Activated T-cell treated with anti-CD3 and anti-CD28 coated beads, Interleukin-2, amount 50 U/mL, for 48 hours (primary cell): ENCODE measurements around the gene WDR73.
A peak's percentile ranks its signal among the peaks of the same experiment; 100 is the strongest.

Experiments used
- DNase-seq, 2 experiments: peaks; one replicate each; pipeline ENCODE4 v3.0.0-alpha.2; 2020

The WDR73 gene

GRCh38 chr15:84609818-84610525 is 44.1 kb downstream of the WDR73 start:
- DNase-seq: no peak

- no peak for DNase-seq
Measured at GRCh38 chr15:84608707-84609284, 45.3 kb downstream of the WDR73 start.

- no peak for DNase-seq
Measured at GRCh38 chr15:84606653-84607120, 47.4 kb downstream of the WDR73 start.

- DNase-seq: no peak
Measured at GRCh38 chr15:84605554-84605882, 48.6 kb downstream of the WDR73 start.

- DNase-seq: peak; percentile 83 to 84
Measured at GRCh38 chr15:84604826-84605553, 49.1 kb downstream of the WDR73 start.

- no peak for DNase-seq
Measured at GRCh38 chr15:84603630-84604379, 50.3 kb downstream of the WDR73 start.

GRCh38 chr15:84601555-84601838 is 52.6 kb downstream of the WDR73 start:
- DNase-seq: no peak

- peak; percentile 96 to 97 for DNase-seq
Measured at GRCh38 chr15:84600687-84601554, 53.2 kb downstream of the WDR73 start, which contains the start of gene ZSCAN2. ZSCAN2 (plus strand) TSS chr15:84601009; CDS start chr15:84603928, 2,919 bp downstream.

GRCh38 chr15:84600331-84600686 is 53.8 kb downstream of the WDR73 start:
- peak; percentile 65 to 72 for DNase-seq

- DNase-seq: no peak
Measured at GRCh38 chr15:84599906-84600305, 54.2 kb downstream of the WDR73 start.

- peak; percentile 44 to 55 for DNase-seq
Measured at GRCh38 chr15:84598993-84599392, 55.1 kb downstream of the WDR73 start.

GRCh38 chr15:84598250-84598649 is 55.8 kb downstream of the WDR73 start:
- no peak for DNase-seq

GRCh38 chr15:84597296-84597695 is 56.8 kb downstream of the WDR73 start:
- DNase-seq: no peak

GRCh38 chr15:84595660-84596059 is 58.4 kb downstream of the WDR73 start:
- no peak for DNase-seq

GRCh38 chr15:84594617-84595290 is 59.3 kb downstream of the WDR73 start:
- no peak for DNase-seq

GRCh38 chr15:84591815-84592214 is 62.3 kb downstream of the WDR73 start:
- DNase-seq: no peak

- DNase-seq: no peak
Measured at GRCh38 chr15:84590406-84590805, 63.7 kb downstream of the WDR73 start.
